Stomach (tissue), 9 donors: Measurements from ENCODE around the gene PRDM2. TPM values are rescaled to one million over a fixed set of nuclear protein-coding genes. Genes with fewer than 3 reads are reported as not detected.

ENCODE experiments used
- DNase-seq, 2 donors: peaks; one replicate each; pipeline versions ENCODE4 v3.0.0 to v3.0.0-alpha.2; 2013 to 2019
- H3K27ac ChIP-seq, 5 donors: fragments of 200-600 bp in 4 of 5; sonication (generic) in 4 of 5; one replicate each; pipeline ENCODE4 v1.5.1; 2013 to 2019; ENCODE audit warnings: mild to moderate bottlenecking in 1 of 5, moderate library complexity in 1 of 5
- H3K27me3 ChIP-seq, 3 donors: fragments of 200-600 bp; sonication (generic); one replicate each; pipeline ENCODE4 v1.5.1; 2017 to 2019; ENCODE audit warnings: mixed run types in 1 of 3
- H3K36me3 ChIP-seq, 4 donors: fragments of 200-600 bp; sonication (generic); 1 replicate in 3 of 4; 2 replicates in 1 of 4; pipeline ENCODE4 v1.5.1; 2016 to 2019
- H3K4me1 ChIP-seq, 4 donors: fragments of 200-600 bp; sonication (generic); one replicate each; pipeline ENCODE4 v1.5.1; 2016 to 2019
- H3K4me3 ChIP-seq, 4 donors: fragments of 200-600 bp; sonication (generic) in 3 of 4; one replicate each; pipeline ENCODE4 v1.5.1; 2016 to 2019; ENCODE audit warnings: mild to moderate bottlenecking in 1 of 4
- H3K9me3 ChIP-seq, 4 donors: fragments of 200-600 bp; sonication (generic); one replicate each; pipeline ENCODE4 v1.5.1; 2016 to 2019
- CTCF ChIP-seq, 7 experiments: fragments of 450-650 bp in 4 of 7; fragments of 200-600 bp in 3 of 7; sonication (generic) in 3 of 7; IDR thresholded peaks; one replicate each; pipeline ENCODE4 v1.5.1; 2016 to 2019; ENCODE audit warnings: antibody characterized with exemption in 7 of 7, control low read depth in 2 of 7, mild to moderate bottlenecking in 1 of 7
- EP300 ChIP-seq: sonication (generic); formaldehyde crosslinking; IDR thresholded peaks from one replicate; pipeline ENCODE4 v1.6.1; 2017; ENCODE audit warnings: antibody characterized with exemption
- POLR2A ChIP-seq, 4 donors: fragments of 450-650 bp; IDR thresholded peaks; one replicate each; pipeline ENCODE4 v1.6.1; 2016; ENCODE audit warnings: antibody characterized with exemption in 4 of 4, control low read depth in 2 of 4, mild to moderate bottlenecking in 1 of 4, moderate library complexity in 1 of 4
- POLR2AphosphoS5 ChIP-seq, 3 donors: sonication (generic); formaldehyde crosslinking; IDR thresholded peaks; one replicate each; pipeline ENCODE4 v1.6.1; 2016; ENCODE audit warnings: antibody characterized with exemption in 3 of 3
- WGBS, 5 donors: extraction: QIAGEN DNeasy Blood & Tissue Kit in 3 of 5; methylation state at CpG; one replicate each; pipeline versions ENCODE4 v1.1.5 to v1.1.7; 2013 to 2018; 5-methylcytosine and 5-hydroxymethylcytosine counted together
- intact Hi-C: fragments of 100-400 bp; cut with DNase I; formaldehyde crosslinking; loops from one replicate; pipeline ENCODE4 v1.15.1; 2023; ENCODE audit warnings: low total_unique reads
- polyA plus RNA-seq, 3 donors: library from polyadenylated mRNA; stranded (reverse); fragments of 200-250 nt; gene quantifications; one replicate each; pipeline ENCODE4 v1.2.3, GENCODE V29; 2013
- total RNA-seq, 5 donors: library from RNA; depleted of rRNA; stranded (reverse); fragments of >200 nt; gene quantifications; one replicate each; pipeline versions ENCODE4 v1.1.0 to v1.2.3, GENCODE V29; 2014 to 2016
- donor health status: healthy with polysubstance abuse.
- donor health status: Bipolar disorder and iron deficiency.
- donor health status: healthy.

PRDM2 gene
- total and polyA plus RNA-seq, 8 donors, result 10.1 to 77.7 (median 24.8) TPM

- H3K4me3 ChIP-seq, result no peak overlapping the region
- no peaks in the 10 kb centered on the region for H3K27me3 ChIP-seq
- TF ChIP-seq CTCF (IDR thresholded peaks at IDR 0.05) (no peak), EP300 (no peak), POLR2AphosphoS5 (IDR thresholded peaks at IDR 0.05) (no peak), POLR2A (IDR thresholded peaks at IDR 0.05) (no peak)
- H3K4me1 ChIP-seq, result peaks cover 0 to 5% (median 1%) of the 10 kb centered on the region in 4 donors
- intact Hi-C loops, result loop anchor here (5.0 to 10.0 kb wide), 2 partner anchors 61 to 138 kb away; no protein-coding TSS in a partner anchor
- 79 to 95% (median 88%) methylated on average over 5 of the region's 5 CpGs for WGBS, 5 donors
- no peaks in the 10 kb centered on the region for H3K36me3 ChIP-seq
- no peaks in the 10 kb centered on the region for H3K9me3 ChIP-seq
- no peak for DNase-seq
- H3K27ac ChIP-seq, result no peak overlapping the region
Measured at GRCh38 chr1:13666317-13666716, 33.7 kb upstream of the PRDM2 start.

GRCh38 chr1:13667691-13668090 lies 32.3 kb upstream of the PRDM2 start:
- Histone ChIP-seq H3K36me3 (no peaks in the 10 kb centered on the region), H3K27ac (no peak overlapping the region), H3K9me3 (no peaks in the 10 kb centered on the region), H3K4me1 (peaks cover 0 to 5% (median 1%) of the 10 kb centered on the region in 4 donors), H3K27me3 (no peaks in the 10 kb centered on the region), H3K4me3 (no peak overlapping the region)
- 68 to 76% (median 70%) methylated on average over 4 of the region's 4 CpGs for WGBS, 5 donors
- TF ChIP-seq POLR2A (IDR thresholded peaks at IDR 0.05) (no peak), EP300 (no peak), POLR2AphosphoS5 (IDR thresholded peaks at IDR 0.05) (no peak)
- DNase-seq, result no peak
- intact Hi-C loops, result loop anchor here (5.0 to 10.0 kb wide), 2 partner anchors 60 to 137 kb away; no protein-coding TSS in a partner anchor

- DNase-seq, result no peak
- WGBS, 5 donors, result 40 to 77% (median 54%) methylated on average over 5 of the region's 5 CpGs
- H3K4me3 ChIP-seq, result no peak overlapping the region
- H3K27me3 ChIP-seq, result no peaks in the 10 kb centered on the region
- TF ChIP-seq POLR2AphosphoS5 (IDR thresholded peaks at IDR 0.05), result no peak
- TF ChIP-seq EP300, result no peak
- no peak for TF ChIP-seq POLR2A (IDR thresholded peaks at IDR 0.05)
- no peak for TF ChIP-seq CTCF (IDR thresholded peaks at IDR 0.05)
- no peak overlapping the region for H3K27ac ChIP-seq
- intact Hi-C loops, result no loop called here
- H3K36me3 ChIP-seq, result no peaks in the 10 kb centered on the region
- no peaks in the 10 kb centered on the region for H3K4me1 ChIP-seq
- H3K9me3 ChIP-seq, result no peaks in the 10 kb centered on the region
Measured at GRCh38 chr1:13674377-13674776, 25.6 kb upstream of the PRDM2 start.

- 45 to 61% (median 50%) methylated on average over 3 of the region's 3 CpGs for WGBS, 5 donors
Measured at GRCh38 chr1:13675151-13675651, 24.8 kb upstream of the PRDM2 start.

More at GRCh38 chr1:13675151-13675651, 24.8 kb upstream of the PRDM2 start:
- H3K4me1 ChIP-seq, result no peaks in the 10 kb centered on the region
- H3K4me3 ChIP-seq, result no peak overlapping the region
- intact Hi-C loops, result no loop called here
- no peak overlapping the region for H3K27ac ChIP-seq
- no peaks in the 10 kb centered on the region for H3K9me3 ChIP-seq
- DNase-seq, result no peak
- H3K27me3 ChIP-seq, result peaks cover 0 to 3% (median 0%) of the 10 kb centered on the region in 3 donors
- H3K36me3 ChIP-seq, result no peaks in the 10 kb centered on the region
- TF ChIP-seq EP300 (no peak), POLR2AphosphoS5 (IDR thresholded peaks at IDR 0.05) (no peak), POLR2A (IDR thresholded peaks at IDR 0.05) (no peak), CTCF (IDR thresholded peaks at IDR 0.05) (no peak)
